GM12891 (cell line): ENCODE measurements around the gene FSTL4.

ENCODE experiments used
- DNase-seq: peaks from one replicate; pipeline ENCODE4 v3.0.0; 2011; ENCODE audit warnings: low spot score; ENCODE audit not compliant: insufficient read length
- FAIRE-seq: peaks from 2 replicates; lab custom pipeline; 2011; peaks lifted over from hg19 to GRCh38; lab: Jason Lieb, UNC
- PAX5 ChIP-seq: IDR thresholded peaks from 2 replicates; pipeline ENCODE4 v1.6.1; 2011; ENCODE audit warnings: low read length, moderate library complexity, mild to moderate bottlenecking; ENCODE audit not compliant: insufficient read depth, severe bottlenecking
- POLR2A ChIP-seq: IDR thresholded peaks from 2 replicates; pipeline ENCODE4 v1.6.1; 2011; ENCODE audit warnings: low read depth, low read length, control low read depth
- POLR2AphosphoS5 ChIP-seq: IDR thresholded peaks from 2 replicates; pipeline ENCODE4 v1.6.1; 2011; ENCODE audit warnings: low read depth, low read length, control low read depth
- POU2F2 ChIP-seq: IDR thresholded peaks from 2 replicates; pipeline ENCODE4 v1.6.1; 2011; ENCODE audit warnings: low read depth, mild to moderate bottlenecking, control low read depth, low read length, moderate library complexity
- SPI1 ChIP-seq: IDR thresholded peaks from 2 replicates; pipeline ENCODE4 v1.6.1; 2011; ENCODE audit warnings: low read depth, low read length, control low read depth
- TAF1 ChIP-seq: IDR thresholded peaks from 2 replicates; pipeline ENCODE4 v1.6.1; 2011; ENCODE audit warnings: low read depth, low read length, control low read depth

FSTL4 gene

DNA sequence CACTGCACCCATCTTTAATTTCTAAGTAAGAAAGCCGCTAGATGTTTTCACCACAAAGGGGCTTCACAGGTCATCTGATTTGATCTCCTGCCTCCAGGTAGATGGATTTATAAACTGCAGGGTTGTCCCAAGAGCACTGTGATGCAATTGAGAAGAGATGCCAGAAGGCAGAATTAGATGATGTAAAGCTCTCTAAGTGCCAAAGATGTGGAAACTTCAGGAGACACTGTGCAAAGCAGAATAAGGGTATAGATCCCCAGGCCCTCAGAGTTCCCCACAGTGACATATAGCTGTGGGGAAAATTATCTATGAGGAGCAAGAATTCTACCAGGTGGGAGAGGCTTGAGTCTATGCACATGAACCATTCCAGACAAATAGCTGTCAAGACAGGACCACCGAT lies 90.5 kb downstream of the FSTL4 start:
- no peak for FAIRE-seq
- no peak for DNase-seq
- no peak for TF ChIP-seq POU2F2

DNA sequence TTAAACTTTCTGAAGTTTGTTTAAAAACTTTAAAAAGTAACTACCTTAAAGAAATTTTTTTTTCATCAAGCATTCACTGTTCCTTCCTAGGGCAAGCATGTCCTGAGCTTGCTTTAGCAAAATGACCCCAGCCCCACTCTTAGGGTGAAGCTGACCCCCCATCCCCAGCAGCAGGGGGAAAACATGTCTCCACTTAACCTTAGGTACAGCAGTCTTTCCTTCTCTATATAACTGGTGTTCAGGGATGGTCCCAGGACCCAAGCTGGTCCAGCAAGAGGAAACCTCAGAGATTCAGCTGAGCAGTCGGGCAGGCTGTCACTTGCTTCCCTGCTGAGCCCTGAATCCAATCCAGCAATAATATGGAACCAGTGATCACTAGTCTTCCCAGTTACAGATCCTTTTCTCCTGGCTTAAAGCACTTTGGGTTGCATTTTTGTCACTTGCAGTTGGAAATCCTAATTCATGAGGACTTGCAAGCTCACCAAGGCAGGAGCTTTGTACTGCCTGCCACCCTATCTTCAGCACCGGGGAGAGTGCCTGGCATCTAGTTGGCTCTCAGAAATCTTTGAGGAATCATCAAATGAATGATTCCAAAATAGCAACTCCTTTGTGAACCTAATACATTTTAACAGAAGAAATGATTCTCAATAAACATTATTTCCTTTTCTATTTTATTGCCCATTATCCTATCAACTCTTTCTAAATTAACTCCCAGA lies 91.2 kb downstream of the FSTL4 start:
- DNase-seq (no peak), FAIRE-seq (no peak)

DNA sequence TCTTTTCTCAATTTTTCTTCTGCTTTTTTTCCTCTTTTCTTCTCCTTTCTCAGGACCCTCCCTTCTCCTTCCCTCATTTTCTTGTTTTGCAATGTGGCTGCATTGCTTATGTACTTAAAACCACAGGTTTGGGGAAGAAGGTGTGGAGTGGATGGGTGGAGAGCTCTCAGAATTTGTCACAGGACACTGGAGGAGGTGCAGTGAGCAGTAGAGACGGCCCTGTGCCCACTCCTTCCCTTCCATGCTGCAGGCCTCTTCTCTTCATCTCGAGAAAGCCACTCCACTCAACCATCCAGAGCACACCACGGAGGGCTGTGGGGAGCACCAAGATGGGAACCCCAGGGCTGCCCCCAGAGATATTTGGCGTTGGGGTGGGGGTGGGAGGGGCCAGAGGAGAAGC lies 92.3 kb downstream of the FSTL4 start:
- DNase-seq (no peak), FAIRE-seq (no peak)
- no peak for TF ChIP-seq POU2F2
- no peak for TF ChIP-seq TAF1
- TF ChIP-seq POLR2AphosphoS5, result no peak
- TF ChIP-seq POLR2A, result no peak
- TF ChIP-seq SPI1, result no peak
- no peak for TF ChIP-seq PAX5

More for the DNA sequence above, 91.2 kb downstream of the FSTL4 start:
- TF ChIP-seq POLR2A (no peak), POU2F2 (no peak), PAX5 (no peak)

GRCh38 chr5:133519191-133519590 lies 93.2 kb downstream of the FSTL4 start:
- DNase-seq (no peak), FAIRE-seq (no peak)
- TF ChIP-seq POLR2A (no peak), POU2F2 (no peak), TAF1 (no peak), PAX5 (no peak)

DNA sequence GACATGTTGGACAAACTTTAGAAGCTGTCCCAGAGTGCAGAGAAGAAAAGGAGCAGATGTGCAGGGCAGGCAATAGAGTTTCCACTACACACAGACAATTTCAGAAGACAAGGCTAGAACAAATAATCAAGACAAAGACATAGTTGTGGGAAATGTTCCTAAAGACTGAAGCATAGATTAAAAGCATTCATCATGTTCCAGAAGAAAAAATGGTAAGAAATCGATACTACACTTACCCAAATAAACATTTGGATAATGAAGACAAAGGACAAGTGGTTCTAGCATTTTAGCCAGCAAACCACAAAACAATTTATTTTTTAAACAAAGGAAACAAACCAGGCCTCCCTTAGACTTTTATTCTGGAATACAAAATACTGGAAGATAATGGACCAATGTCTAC lies 97.9 kb downstream of the FSTL4 start:
- DNase-seq, result no peak
- FAIRE-seq, result no peak
- TF ChIP-seq POLR2A (no peak), SPI1 (no peak), POLR2AphosphoS5 (no peak), TAF1 (no peak), PAX5 (no peak), POU2F2 (no peak)

- FAIRE-seq, result no peak
- no peak for DNase-seq
- no peak for TF ChIP-seq POLR2AphosphoS5
- TF ChIP-seq TAF1, result no peak
- TF ChIP-seq PAX5, result no peak
- no peak for TF ChIP-seq POU2F2
- TF ChIP-seq SPI1, result no peak
- no peak for TF ChIP-seq POLR2A
Observed at GRCh38 chr5:133512896-133513295, 99.4 kb downstream of the FSTL4 start.

DNA sequence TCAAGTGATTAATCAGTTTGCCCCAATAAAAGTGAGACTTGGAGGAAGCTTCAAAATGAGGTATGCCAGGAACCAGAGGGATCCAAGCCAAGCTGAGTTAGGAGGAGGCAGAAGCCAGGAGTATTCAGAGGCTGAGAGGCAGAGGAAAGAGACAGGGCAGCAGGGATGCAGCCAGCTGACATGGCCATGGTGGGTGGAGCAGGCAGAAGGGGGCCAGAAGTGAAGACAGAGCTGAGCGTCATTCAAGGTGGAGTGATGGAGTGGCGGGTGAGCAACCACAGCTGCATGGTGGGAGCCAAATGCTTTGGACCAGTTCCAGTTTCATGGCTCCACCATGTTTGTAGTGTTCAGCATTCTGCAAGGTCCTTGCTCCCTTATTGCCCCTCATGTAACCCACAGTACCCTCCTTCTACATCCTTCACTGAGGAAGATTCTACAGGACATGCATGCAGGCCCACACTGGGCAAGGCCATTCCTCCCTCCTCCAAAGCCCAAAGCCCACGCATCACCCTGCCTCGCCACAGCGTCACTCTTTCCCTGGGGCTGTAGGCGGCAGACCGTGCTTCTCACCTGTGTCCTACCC lies 100.6 kb downstream of the FSTL4 start:
- FAIRE-seq (no peak), DNase-seq (no peak)
- no peak for TF ChIP-seq POLR2AphosphoS5
- no peak for TF ChIP-seq PAX5
- no peak for TF ChIP-seq POLR2A
- TF ChIP-seq POU2F2, result no peak
- no peak for TF ChIP-seq TAF1
- TF ChIP-seq SPI1, result no peak

DNA sequence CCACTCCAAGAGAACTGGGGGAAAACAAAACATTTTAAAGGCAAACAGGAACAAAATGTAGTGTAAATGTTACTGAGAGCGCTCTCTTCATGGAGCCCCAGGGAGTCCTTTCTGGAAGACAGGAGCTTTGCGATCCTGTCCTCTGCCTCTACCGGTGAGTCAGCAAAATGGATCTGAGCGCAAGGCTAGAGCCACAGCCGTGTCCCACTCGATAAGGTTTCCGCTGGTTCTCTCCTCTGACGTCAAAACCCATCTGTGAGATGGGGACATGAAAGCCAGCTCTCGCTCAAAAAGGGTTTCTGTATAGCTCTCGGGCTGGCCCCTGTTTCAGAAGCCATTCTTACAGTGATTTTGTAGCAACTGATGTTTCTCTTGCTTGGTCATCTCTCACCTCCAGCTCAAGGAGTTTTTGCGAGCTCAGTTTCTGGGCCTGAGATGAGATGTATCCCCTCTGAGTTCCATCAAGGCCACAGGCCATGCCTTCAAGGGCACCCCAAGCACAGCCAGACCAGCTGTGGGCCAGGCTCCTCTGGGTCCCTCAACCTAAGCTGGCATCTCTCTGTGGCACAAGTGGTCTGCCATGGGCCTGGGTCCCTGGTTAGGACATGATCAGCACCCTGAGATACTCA lies 101.6 kb downstream of the FSTL4 start:
- no peak for DNase-seq
- no peak for TF ChIP-seq POLR2A
- no peak for TF ChIP-seq POLR2AphosphoS5
- no peak for FAIRE-seq

GRCh38 chr5:133509742-133510079 lies 102.6 kb downstream of the FSTL4 start:
- FAIRE-seq (no peak), DNase-seq (no peak)
- no peak for TF ChIP-seq POLR2A
- TF ChIP-seq PAX5, result no peak
- no peak for TF ChIP-seq SPI1
- no peak for TF ChIP-seq TAF1
- no peak for TF ChIP-seq POU2F2
- no peak for TF ChIP-seq POLR2AphosphoS5
